ENCODE data around the gene DAPK1. TPM values are rescaled to one million over a fixed set of nuclear protein-coding genes. Genes with fewer than 3 reads are reported as not detected.
A peak's percentile ranks its signal among the peaks of the same experiment; 100 is the strongest.

DAPK1 gene
- 1 to 10 TPM; 2.2 to 8.4 (median 3.4) TPM for total RNA-seq
- polyA plus RNA-seq, result 1 to 10 TPM in 1 of 3 donors, under 1 TPM in 2; 0.66 to 1.3 (median 0.66) TPM
- long read RNA-seq, donor 1, partial matches to known transcripts, result 2 of 2 reads
- long read RNA-seq, donor 1, other reads (novel, unspliced or antisense), result 0 of 2 reads
- long read RNA-seq, donor 2, partial matches to known transcripts, result 1 of 1 reads
- long read RNA-seq, donor 2, other reads (novel, unspliced or antisense), result 0 of 1 reads

GRCh38 chr9:87497604-87498045 is at the start of gene DAPK1:
DAPK1 (plus strand) TSS chr9:87497867; CDS start chr9:87499078, 1,211 bp downstream.
- no peak for TF ChIP-seq CTCF (IDR thresholded peaks at IDR 0.05)
- Histone ChIP-seq H3K27me3 (ENCODE audit: insufficient read depth in 3 of 3, low read length in 2 of 3) (peaks cover 0 to 2% (median 0%) of the 10 kb centered on the region in 3 donors), H3K4me3 (peak within 1 kb of the TSS; percentile 69), H3K4me1 (no peaks in the 10 kb centered on the region), H3K27ac (no peak within 1 kb of the TSS), H3K9me3 (no peaks in the 10 kb centered on the region), H3K36me3 (ENCODE audit: insufficient read depth in 1 of 2, low read depth in 1 of 2) (no peaks in the 10 kb centered on the region)
- intact Hi-C loops (cut with DNase I), result loop anchor here in 1 of 2 donors (5.0 to 10.0 kb wide), 2 partner anchors 160 to 167 kb away; no protein-coding TSS in a partner anchor
- peak; percentile 73 to 87 (median 80) for ATAC-seq
- peak; percentile 62 to 80 for DNase-seq
- 0% methylated on average over 15 to 55 of the region's 55 CpGs for WGBS, 3 donors

- H3K36me3 ChIP-seq (ENCODE audit: insufficient read depth in 1 of 2, low read depth in 1 of 2), result no peaks in the 10 kb centered on the region
- TF ChIP-seq CTCF (IDR thresholded peaks at IDR 0.05), result no peak
- H3K27ac ChIP-seq, result no peak overlapping the region
- 74 to 85% (median 76%) methylated on average over 6 of the region's 6 CpGs for WGBS, 3 donors
- ATAC-seq, result no peak
- DNase-seq, result no peak
- H3K27me3 ChIP-seq (ENCODE audit: insufficient read depth in 3 of 3, low read length in 2 of 3), result no peaks in the 10 kb centered on the region
- H3K4me3 ChIP-seq, result no peak overlapping the region
- no peaks in the 10 kb centered on the region for H3K4me1 ChIP-seq
- intact Hi-C loops (cut with DNase I), result no loop called here
- no peaks in the 10 kb centered on the region for H3K9me3 ChIP-seq
Observed at GRCh38 chr9:87451149-87451548, 46.5 kb upstream of the DAPK1 start.

- DNase-seq, result no peak
- Histone ChIP-seq H3K36me3 (ENCODE audit: insufficient read depth in 1 of 2, low read depth in 1 of 2) (no peaks in the 10 kb centered on the region), H3K9me3 (no peaks in the 10 kb centered on the region), H3K27me3 (ENCODE audit: insufficient read depth in 3 of 3, low read length in 2 of 3) (no peaks in the 10 kb centered on the region), H3K4me3 (no peak overlapping the region), H3K4me1 (no peaks in the 10 kb centered on the region), H3K27ac (no peak overlapping the region)
- TF ChIP-seq CTCF (IDR thresholded peaks at IDR 0.05), result no peak
- intact Hi-C loops (cut with DNase I), result no loop called here
- ATAC-seq, result no peak
- 76 to 92% (median 79%) methylated on average over 1 of the region's 1 CpG for WGBS, 3 donors
Observed at GRCh38 chr9:87455407-87455806, 42.3 kb upstream of the DAPK1 start.

- no peak for TF ChIP-seq CTCF (IDR thresholded peaks at IDR 0.05)
- WGBS, 3 donors, result 51 to 59% (median 54%) methylated on average over 4 of the region's 4 CpGs
- intact Hi-C loops (cut with DNase I), result no loop called here
- Histone ChIP-seq H3K27me3 (ENCODE audit: insufficient read depth in 3 of 3, low read length in 2 of 3) (no peaks in the 10 kb centered on the region), H3K4me1 (no peaks in the 10 kb centered on the region), H3K27ac (no peak overlapping the region), H3K9me3 (no peaks in the 10 kb centered on the region), H3K36me3 (ENCODE audit: insufficient read depth in 1 of 2, low read depth in 1 of 2) (no peaks in the 10 kb centered on the region), H3K4me3 (no peak overlapping the region)
- DNase-seq, result no peak
- ATAC-seq, result no peak
Observed at GRCh38 chr9:87461256-87461655, 36.4 kb upstream of the DAPK1 start.
